GM21360 (cell line): Measurements from ENCODE around the gene HADH.
A peak's percentile ranks its signal among the peaks of the same experiment; 100 is the strongest.
"Not testable (repeated sequence)": the region's sequence is repeated elsewhere in the genome, so short reads cannot be mapped to it uniquely, and the experiment has no call there.

Source experiments
- ATAC-seq: cut with Tn5 transposase; IDR thresholded peaks from one replicate; pipeline ENCODE4 v1.9.1; 2021; ENCODE audit warnings: mild to moderate bottlenecking, moderate library complexity; ENCODE audit not compliant: unreplicated experiment

HADH gene

DNA sequence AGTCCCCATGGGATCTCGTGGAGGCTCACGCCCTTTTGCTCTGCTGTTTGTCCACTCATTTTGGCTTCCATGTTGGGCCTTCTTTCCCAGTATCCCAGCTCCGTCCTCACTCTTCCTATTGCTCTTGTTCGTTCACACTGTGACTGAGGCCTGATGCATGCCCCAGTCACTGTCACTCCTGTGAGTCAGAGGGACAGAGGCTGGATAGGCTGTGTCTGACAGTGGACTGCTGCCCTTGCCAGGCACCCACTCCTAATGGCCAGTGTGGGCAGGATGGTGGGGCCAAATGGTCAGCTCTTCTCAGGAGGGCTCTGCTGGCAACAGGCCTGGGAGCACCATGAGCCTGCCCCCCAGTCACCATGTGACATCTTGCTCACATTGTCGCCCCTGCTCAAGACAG is 40.0 kb downstream of the HADH start:
- ATAC-seq: peak; percentile 3

DNA sequence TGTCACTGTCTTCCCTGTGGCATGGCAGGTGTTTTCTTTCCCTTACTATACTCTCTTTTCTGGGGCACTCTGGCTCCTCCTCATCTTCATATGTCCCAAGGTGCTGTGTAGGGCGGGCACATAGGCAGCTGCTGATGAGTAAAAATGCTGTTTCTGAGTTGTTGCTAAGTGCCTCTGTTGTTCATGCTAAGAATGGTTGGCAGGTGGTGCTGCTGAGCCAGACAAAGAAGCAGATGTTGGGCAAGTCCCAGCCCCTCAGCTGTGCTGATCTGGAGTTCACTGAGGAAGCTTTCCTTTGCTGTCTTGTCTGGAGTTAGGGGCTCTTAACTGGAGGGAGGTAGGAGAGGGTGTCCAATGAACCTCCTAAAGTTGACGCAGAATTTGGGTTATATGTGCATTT is 40.6 kb downstream of the HADH start:
- ATAC-seq: peak; percentile 95

DNA sequence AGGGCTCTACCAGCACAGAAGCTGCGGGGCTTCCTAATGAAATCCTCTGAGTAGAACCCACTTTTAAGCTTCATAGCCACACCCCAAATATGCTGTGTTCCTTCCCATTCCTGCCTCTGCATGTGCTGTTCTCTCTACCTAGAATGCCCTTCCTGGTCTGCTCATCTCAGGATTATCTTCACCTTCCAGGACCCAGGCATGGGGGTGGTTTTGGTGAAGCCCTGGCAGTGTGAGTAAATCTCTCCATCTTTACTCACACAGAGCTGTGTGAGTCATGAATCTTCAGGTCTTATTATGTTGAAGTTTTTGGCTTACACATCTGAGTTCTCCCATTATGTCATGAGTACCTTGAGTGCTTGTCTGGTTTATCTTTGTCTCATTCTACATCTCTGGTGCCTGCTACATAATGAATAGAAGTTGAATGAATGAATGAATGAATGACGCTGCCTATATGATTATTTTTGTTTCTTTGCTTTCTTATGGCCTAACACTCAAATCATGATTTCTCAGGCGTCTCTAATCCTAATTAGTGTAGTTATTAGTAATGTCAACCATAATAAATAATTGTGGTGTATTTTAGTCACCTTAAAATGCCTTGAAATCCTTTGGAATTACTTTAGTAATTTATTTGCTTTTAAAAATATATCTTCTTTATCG is 41.9 kb downstream of the HADH start:
- no peak for ATAC-seq

DNA sequence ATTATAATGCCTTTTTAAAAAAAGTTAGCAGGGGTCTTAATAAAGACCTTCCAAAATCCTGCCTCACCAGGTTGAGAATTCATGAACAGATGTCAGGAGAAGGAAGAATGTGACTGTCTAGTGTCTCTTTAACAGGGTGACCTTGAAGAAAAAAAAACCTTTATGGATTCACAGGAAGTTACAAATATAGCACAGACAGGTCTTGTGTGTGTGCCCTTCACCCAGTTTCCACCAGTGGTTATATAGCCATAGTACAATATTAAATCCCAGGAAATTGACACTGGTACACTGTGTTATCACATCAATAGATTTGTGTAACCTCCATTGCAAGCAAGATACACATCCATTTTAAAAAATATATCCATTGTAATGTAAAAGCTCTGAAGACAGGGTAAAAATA is 43.7 kb downstream of the HADH start:
- no peak for ATAC-seq

DNA sequence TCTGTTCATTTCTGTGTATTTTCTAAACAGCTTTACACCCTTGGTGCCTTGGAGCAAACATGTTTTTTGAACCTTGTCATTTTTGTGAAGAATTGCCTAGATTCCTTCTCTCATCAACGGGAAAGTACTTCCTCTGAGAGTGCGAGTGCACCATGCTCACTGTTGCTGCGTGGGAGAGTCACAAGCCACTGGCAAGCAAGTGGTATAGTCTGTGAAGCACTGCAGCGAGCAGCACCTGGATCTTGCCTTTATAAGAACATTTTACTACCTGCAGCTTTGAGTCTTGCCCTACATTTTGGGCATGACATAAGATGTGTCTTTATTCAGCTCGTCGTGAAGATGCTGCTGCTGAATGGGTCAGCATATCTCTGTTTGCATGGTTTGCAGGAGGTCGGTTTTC is 44.9 kb downstream of the HADH start:
- no peak for ATAC-seq

DNA sequence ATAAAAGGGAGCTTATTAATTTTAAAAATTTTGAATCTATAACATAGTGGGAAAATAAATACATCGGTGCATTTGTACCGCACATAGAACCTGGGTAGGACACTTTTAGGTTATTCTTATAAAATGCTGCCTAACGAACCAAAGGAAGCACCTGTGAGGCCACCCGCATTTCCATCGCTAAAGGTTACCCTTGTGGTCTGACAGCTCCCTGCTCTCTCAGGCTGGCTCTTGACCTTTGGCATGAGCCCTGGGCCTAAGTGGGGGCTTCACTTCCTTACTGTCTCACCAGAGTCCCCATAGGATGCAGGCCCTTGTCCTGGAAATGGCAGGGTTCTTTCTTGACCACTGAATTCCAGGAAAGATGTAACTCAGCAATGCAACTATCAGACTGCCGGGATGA is 46.0 kb downstream of the HADH start:
- no peak for ATAC-seq

DNA sequence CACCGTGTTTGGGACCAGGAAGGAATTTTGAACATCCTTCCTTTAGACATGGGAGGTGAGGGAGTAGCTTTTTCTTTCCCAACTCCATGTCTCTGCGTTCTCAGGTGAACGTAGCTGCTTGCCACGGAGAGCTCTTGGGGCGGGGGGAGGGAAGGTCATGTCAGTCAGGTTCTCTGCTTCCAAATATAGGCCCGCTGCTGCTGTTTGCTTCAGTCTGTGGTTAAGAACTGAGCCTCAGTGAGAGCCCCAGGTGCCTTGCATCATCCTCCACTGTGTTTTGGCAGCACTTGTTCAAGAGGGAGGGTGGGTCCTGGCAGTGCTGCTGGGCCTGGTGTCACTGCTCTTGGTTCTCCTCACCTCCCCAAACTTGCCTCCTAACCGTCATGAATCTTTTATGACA is 46.5 kb downstream of the HADH start:
- ATAC-seq: peak; percentile 98

DNA sequence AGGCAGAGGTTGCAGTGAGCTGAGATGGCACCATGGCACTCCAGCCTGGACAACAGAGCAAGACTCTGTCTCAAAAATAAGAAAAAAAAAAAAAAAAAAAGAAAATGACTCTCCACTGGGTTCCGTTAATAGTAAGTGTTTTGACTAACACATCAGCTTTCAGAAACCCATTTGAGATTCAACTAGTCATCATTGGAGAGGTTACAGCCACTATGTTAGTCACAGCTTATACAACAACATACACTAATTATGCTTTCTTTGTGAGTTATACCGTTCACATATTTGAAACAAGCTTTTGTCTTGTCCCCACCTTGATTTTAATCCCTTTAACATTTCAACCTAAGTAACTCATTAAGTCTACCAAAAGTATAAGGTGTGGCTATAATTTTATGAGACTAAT is 48.2 kb downstream of the HADH start:
- no peak for ATAC-seq

DNA sequence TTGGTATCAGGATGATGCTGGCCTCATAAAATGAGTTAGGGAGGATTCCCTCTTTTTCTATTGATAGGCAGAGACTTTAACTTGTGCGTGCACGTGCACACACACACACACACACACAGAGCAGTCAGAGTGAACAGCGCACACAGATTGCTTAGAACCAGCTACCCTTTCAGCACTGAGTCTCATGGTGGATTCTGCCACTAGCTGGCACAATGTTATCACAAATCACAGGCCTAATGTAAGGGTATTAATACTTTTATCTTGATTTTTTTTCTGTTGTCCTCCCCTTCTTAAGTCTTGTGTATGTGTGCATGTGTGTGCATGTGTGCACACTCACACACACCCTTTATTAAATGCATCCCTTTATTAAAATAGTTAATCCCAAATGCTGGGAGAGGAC is 53.2 kb downstream of the HADH start:
- ATAC-seq: no peak

DNA sequence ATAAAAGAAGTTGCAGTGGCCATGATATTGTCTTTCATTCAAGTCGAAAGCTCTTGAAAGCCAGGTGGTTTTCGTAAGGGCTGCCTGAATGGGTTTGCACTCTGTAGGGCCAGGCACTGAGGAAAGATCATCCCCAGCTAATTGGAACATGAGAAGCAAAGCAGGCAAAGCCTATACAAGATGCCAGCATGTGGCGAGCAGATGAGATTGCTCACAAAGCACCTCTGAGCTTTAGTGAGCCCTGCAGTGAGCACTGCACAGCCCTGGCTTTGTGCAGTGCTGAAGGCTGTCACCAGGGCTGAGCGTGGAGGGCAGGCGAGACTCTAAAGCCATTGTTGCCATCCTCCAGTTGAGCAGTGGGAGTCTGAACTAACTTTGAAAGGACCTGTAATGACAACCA is 53.8 kb downstream of the HADH start:
- ATAC-seq: no peak

DNA sequence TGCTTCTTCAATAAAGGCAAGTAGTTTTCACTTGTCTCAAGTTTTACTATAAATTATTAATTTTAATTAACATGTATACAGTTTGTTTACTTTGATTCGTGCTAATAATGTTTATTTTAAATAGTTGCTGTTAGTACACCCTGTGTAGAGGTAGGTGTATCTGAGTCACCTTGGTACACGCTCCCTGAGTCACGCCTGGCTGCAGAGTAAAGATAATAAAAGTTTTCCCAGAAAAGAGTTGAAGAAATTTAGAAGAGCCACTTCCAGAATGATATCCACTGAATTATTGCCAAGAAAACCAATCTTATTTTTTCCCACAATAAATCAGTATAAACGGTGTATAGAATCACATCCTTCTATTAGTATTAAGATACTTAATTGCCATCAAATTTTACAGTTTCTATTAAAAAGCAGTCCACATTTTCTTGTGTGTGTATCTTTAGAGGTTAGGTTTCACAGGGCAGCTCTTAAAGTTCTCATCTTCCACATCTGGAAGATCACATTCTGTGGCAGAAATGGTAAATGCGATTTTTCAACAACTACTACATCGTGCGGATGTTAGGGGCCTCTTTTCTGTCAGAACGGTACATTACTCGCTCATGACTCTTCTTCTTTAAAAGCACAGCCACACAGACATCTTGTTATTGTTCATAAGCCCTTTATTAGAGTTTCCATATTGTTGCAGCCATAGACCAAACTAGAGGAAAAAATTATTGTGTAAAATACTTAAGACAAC is 55.4 kb downstream of the HADH start:
- ATAC-seq: no peak

DNA sequence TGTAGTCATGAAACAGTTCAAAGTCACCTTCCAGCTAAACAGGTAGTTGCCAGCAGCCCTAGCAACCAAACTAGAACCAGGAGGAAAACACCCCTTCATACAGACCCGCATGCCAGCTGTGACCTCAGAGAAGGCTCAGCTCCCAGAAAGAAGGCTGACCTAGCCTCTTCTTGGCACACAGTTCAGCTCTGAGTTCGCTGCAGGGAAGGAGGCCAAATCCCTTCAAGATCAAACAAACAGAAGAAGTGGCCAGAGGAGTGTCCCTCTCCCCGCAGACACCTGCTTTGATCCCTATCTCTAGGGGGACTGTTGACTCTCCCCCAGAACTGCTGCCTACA is 56.0 kb downstream of the HADH start:
- no peak for ATAC-seq

DNA sequence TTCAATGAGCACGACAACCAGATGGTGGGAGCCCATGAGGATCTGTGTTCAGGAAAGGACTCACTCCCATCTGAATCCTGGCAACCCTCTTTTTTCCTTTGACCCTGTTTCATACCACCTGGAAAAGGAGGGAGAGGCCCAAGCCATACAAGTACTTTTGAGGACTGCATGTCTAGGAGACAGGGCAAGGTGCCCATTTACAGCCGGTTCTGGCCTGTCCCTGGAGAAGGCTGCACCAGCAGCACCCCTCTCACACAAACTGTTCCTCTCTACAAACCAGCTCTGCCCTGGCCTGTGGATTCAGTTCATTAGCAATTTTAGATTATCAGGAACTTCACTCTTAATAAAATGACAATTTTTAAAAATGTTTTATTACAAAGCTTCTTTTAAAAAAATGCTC is 57.5 kb downstream of the HADH start:
- no peak for ATAC-seq

DNA sequence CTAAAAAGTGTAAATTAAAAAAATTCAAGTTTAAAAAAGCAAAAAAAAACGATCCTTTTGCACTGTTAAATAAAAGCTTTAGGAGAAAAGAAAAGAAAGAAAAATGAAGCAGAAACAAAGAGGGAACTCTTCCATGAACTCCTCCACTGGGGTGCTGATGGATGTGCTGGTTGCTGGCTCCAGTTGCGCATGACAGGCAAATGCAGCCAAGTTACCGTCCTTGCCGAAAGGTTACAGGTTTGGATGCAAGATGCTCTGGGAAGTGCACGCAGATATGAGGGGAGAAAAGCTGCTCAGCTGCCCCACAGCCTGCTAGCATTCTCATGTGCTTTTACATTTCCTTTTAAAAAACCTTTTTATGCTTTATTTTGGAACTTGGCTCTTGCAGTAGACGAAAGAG is 58.5 kb downstream of the HADH start:
- ATAC-seq: no peak

DNA sequence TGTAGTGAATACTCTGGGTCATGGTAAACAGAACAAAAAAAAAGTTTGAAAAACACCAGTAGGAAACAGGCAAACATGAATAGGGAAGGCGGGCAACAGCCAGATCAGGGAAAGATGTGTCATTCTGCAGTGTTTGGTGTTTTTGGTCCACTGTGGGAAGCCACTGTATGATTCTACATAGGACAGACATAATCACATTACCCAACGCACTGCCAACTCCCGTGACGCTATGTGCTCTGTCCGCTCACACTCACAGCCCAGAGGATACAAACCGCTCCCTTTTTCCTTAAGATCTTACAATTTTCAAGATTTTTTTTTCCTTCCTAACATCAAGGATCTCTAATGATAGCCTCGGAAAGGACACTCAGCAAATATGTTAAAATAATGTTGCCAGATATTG is 59.3 kb downstream of the HADH start:
- no peak for ATAC-seq

DNA sequence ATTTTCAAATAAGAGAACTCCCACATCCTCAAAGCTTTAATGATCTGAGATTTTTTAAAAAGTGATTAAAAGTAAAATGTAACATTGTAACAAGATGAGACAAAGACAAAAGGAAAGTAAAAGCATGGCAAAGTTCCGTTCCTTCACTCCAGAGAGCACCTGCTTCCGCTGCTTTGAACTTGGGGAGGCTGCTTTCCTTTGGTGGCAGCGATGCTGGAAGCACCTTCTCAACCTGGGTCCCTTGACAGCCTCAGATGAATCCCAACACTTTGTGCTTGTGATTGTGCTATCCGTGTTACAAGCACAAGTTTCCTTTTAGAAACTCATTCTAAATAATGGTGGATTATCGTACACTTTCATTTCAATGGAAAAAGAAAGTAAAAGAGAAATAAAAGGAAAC is 59.7 kb downstream of the HADH start:
- ATAC-seq: no peak

DNA sequence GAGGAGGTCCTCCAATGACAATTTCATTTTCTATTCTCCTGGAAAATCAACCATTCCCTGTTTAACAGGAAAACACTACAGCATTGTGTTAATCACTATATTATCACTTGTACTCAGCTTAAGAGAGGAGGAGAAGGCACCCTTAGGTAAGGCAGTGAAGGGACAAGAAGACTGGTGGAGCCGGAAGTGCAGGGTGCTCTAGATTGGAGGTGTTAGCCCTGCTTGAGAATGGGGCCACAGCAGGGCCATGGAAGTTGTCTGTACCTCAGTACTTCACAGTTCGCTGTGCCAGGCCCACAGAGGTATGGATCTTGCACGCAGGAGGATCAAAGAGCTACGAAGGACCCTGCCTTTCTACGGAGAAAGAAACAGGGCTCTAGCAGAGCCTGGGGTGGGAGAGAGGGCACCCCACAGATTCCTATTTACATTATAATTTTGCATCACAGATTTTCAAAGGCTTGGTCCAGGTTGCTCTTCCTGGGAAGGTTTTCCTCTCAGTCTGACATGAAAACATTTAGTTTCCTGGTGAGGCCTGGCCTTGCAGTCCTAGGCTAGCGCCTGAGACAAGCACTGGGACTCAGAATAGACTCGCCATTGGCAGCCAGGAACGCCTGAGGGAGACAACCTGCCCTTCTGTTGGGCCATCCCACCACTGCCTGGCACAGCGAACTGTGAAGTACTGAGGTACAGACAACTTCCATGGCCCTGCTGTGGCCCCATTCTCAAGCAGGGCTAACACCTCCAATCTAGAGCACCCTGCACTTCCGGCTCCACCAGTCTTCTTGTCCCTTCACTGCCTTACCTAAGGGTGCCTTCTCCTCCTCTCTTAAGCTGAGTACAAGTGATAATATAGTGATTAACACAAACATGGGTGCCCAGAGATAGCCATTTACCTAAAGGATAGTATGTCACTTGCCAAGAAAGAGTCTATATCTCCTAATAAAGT is 60.8 kb downstream of the HADH start:
- ATAC-seq: not testable (repeated sequence)

DNA sequence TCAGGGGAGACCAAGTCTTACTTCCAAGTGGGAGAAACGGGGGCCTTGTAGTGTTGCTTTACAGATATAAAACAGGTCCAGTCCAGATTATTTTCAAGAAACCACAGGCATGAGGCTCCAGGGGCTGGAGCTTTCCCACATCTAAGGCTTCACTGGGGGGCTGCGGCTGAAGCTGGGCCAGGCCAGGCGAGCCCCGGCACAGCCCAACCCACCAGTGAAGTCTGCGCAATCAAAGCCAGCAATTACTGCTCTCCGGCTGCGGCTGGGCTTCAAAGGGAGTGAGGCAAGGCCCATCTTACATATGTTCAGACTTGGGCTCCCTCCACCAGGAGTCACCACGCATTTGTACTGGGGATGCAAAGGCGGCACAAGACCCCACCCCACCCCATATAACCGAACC is 61.7 kb downstream of the HADH start:
- no peak for ATAC-seq

DNA sequence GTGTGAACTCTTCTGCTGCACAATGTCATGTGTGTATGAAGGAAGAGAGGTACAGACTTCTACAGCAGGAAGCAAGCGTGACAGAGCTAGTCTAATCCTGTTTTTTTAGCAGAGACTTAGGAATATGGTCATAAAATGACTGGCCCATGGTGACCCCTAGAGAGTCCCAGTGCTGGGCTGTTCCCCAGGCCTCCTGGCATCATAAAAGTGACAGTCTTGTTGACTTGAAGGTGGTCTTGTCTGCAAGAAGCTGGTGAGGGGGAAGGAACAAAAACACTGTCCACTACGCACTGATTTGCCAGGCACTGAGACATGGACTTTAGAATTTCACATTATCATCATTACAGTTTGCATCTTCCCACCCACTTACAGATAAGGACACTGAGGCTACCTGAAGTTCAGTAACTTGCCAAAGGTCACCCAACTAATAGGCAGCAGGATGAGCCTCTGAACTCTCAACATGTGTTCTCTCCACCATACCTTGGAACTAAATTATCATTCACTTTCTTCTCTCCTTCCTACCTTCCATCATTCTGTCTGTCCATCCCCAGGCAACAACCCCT is 63.0 kb downstream of the HADH start:
- ATAC-seq: no peak

DNA sequence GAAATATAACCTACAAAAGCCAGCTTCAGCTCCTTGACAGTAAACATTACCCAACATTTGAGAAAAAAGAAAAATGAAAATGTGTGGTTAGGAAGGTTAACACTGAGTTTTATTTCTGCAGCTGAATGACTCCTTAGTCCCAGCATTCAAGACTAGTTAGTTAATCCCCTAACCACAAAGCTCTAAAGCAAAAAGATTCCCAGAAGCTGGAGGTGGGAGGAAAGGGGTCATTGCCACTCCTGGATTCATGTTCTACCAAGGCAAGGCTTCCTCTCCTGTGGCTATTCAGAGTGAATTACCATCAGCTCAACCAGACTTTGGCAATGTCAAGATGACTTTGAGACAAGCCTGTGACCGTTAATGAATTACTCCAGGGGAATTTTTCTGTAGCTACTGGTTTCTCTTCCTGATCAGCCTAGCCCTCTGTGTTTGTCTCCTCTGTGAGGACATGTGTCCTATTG is 63.6 kb downstream of the HADH start:
- no peak for ATAC-seq

DNA sequence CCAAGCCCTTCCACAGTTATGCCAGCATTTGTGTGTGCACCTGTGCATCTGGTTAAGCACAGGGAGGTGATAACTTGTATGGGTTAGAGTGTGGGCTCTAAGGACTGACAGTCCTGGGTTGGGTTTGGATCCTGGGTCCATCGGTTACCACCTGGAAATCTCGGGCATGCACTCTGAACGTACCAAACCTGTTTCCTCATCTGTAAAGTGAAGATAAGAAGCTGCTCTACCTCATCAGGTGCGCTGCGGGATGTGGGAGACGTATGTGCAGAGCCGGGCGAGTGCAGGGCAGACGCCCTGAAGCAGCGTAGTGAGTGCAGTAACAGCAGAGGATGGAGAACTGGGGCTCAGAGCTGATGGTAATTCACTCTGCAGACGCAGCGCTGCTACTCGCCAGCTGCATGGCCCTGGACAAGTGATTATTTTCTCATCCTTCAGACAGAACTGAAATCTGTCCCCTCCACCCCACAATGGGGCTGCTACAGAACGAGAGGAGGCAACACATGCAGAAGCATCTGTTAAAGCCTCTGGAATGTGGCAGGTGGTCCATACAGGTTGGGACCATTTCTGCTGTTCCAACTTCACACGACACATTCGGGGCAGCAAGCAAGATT is 64.4 kb downstream of the HADH start:
- no peak for ATAC-seq
